HG02763 (cell line): ENCODE data around the gene PSMA2.
A peak's percentile ranks its signal among the peaks of the same experiment; 100 is the strongest.

Experiments used
- ATAC-seq: cut with Tn5 transposase; IDR thresholded peaks from one replicate; pipeline ENCODE4 v1.9.1; 2021; ENCODE audit warnings: mild to moderate bottlenecking, moderate library complexity; ENCODE audit not compliant: unreplicated experiment

Gene PSMA2

GRCh38 chr7:42940985-42941847, 9.2 kb upstream of the PSMA2 start:
- ATAC-seq, result no peak

GRCh38 chr7:42939457-42940240, 7.7 kb upstream of the PSMA2 start:
- ATAC-seq, result no peak

GRCh38 chr7:42935861-42936260, 3.9 kb upstream of the PSMA2 start:
- ATAC-seq, result no peak

- no peak for ATAC-seq
Measured at GRCh38 chr7:42934291-42934690, 2.3 kb upstream of the PSMA2 start.

GRCh38 chr7:42932811-42933591, 1.0 kb upstream of the PSMA2 start:
- no peak for ATAC-seq

- ATAC-seq, result no peak
Measured at GRCh38 chr7:42931447-42931833, 534 bp downstream of the PSMA2 start.

GRCh38 chr7:42930889-42931288, 1.1 kb downstream of the PSMA2 start:
- ATAC-seq, result no peak

- ATAC-seq, result no peak
Measured at GRCh38 chr7:42929449-42929848, 2.5 kb downstream of the PSMA2 start.

GRCh38 chr7:42928754-42929153, 3.2 kb downstream of the PSMA2 start:
- ATAC-seq, result no peak

- no peak for ATAC-seq
Measured at GRCh38 chr7:42926204-42926603, 5.8 kb downstream of the PSMA2 start.

GRCh38 chr7:42925630-42926029, 6.3 kb downstream of the PSMA2 start:
- no peak for ATAC-seq

GRCh38 chr7:42924223-42924838, 7.6 kb downstream of the PSMA2 start:
- no peak for ATAC-seq

GRCh38 chr7:42922017-42922753, 9.8 kb downstream of the PSMA2 start:
- ATAC-seq, result no peak

GRCh38 chr7:42915356-42915755, 16.6 kb downstream of the PSMA2 start:
- ATAC-seq, result no peak

GRCh38 chr7:42914421-42915045, 17.4 kb downstream of the PSMA2 start:
- ATAC-seq, result no peak

GRCh38 chr7:42914009-42914408, 18.0 kb downstream of the PSMA2 start:
- ATAC-seq, result no peak

GRCh38 chr7:42913591-42913990, 18.4 kb downstream of the PSMA2 start:
- no peak for ATAC-seq

GRCh38 chr7:42911454-42912447, 20.2 kb downstream of the PSMA2 start, which contains the start of gene C7orf25:
C7orf25 (minus strand) TSS chr7:42912070; CDS start chr7:42910900, 1,170 bp downstream.
- ATAC-seq, result peak; percentile 88
